ENCODE results near the gene DHRS7B.
"Not testable (repeated sequence)": the region's sequence is repeated elsewhere in the genome, so short reads cannot be mapped to it uniquely, and the experiment has no call there.

The DHRS7B gene

DNA sequence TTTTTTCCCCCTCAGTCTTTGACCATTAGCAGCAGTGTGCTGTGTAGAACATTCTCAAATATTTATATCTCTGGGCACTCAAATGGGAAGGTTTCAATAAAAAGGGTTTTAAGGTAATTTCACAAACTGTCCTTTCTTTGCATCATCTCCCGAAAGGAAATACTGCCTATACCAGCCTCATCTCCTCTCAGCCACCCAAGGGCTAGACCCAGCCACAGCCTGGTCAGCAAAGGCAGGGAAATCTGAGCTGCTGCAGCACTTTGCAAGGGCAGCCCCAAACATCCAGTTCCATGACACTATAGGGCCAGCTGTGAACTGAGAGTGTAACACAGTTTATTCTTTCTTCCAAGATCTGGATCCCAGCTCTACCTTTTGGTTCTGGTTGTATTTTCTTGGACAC is 58.3 kb downstream of the DHRS7B start:
- POLR2A ChIA-PET, result no interaction called here
- DNase-seq (ENCODE audit: extremely low spot score), result no peak
- TF ChIP-seq NFRKB (IDR thresholded peaks at IDR 0.05) (no peak), SP1 (IDR thresholded peaks at IDR 0.05) (no peak), CTBP1 (IDR thresholded peaks at IDR 0.05; ENCODE audit: borderline replicate concordance) (no peak), SUZ12 (IDR thresholded peaks at IDR 0.05) (no peak), FOXM1 (IDR thresholded peaks at IDR 0.05; ENCODE audit: borderline replicate concordance) (no peak), TARDBP (IDR thresholded peaks at IDR 0.05) (no peak), FOXK2 (IDR thresholded peaks at IDR 0.05) (no peak), L3MBTL2 (conservative IDR thresholded peaks at IDR 0.05) (no peak), HDGF (IDR thresholded peaks at IDR 0.05; ENCODE audit: borderline replicate concordance) (no peak), FOXA1 (IDR thresholded peaks at IDR 0.05) (no peak), ELF4 (IDR thresholded peaks at IDR 0.05) (no peak), ARNT (IDR thresholded peaks at IDR 0.05) (no peak), ZNF384 (IDR thresholded peaks at IDR 0.05) (no peak), LEF1 (IDR thresholded peaks at IDR 0.05; ENCODE audit: borderline replicate concordance) (no peak)
- TF ChIP-seq, protein P1, sequence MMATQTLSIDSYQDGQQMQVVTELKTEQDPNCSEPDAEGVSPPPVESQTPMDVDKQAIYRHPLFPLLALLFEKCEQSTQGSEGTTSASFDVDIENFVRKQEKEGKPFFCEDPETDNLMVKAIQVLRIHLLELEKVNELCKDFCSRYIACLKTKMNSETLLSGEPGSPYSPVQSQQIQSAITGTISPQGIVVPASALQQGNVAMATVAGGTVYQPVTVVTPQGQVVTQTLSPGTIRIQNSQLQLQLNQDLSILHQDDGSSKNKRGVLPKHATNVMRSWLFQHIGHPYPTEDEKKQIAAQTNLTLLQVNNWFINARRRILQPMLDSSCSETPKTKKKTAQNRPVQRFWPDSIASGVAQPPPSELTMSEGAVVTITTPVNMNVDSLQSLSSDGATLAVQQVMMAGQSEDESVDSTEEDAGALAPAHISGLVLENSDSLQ (IDR thresholded peaks at IDR 0.05), result no peak
- CTCF ChIA-PET, result no interaction called here

DNA sequence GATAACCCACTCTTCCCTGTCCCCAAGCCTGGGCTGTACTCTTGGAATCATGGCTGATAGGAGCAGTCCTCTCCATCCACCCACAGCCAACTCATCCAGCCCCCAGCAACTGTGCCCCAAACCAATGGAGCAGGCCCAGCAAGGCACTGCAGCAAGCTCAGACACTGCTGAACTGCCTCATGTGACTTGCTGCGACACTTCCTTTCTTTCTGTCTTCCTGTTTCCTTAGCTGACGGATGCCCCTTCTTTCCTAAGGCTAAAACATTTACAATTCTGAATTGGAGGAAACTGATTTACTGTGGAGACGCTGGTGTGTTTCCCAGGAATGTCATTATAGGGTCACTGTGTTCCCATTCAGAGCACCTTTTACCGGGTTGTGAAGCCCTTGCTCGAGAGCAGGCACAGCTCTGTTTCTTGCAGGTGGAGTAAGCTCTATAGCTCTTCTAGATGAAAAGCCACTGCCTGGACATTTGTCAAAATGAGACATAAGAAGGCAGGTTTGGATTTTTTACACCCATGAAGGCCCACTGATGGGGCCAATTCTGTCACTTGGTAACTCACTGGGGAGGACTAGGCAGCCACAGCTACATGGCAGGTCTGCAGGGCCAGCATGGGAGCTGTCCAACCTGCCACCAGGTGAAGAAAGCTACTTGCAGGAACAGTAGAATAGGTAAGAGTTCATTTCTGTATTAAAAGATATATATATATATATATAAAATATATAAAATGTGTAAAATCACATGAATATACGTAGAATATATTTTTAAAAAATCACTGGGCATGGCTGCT is 59.8 kb downstream of the DHRS7B start:
- TF ChIP-seq ELF4 (IDR thresholded peaks at IDR 0.05) (no peak), HDGF (IDR thresholded peaks at IDR 0.05; ENCODE audit: borderline replicate concordance) (no peak), BHLHE40 (IDR thresholded peaks at IDR 0.05; ENCODE audit: borderline replicate concordance) (no peak)
- TF ChIP-seq, protein P1 (IDR thresholded peaks at IDR 0.05), result no peak
- DNase-seq (ENCODE audit: extremely low spot score), result no peak
- POLR2A ChIA-PET, result no interaction called here
- CTCF ChIA-PET, result no interaction called here

DNA sequence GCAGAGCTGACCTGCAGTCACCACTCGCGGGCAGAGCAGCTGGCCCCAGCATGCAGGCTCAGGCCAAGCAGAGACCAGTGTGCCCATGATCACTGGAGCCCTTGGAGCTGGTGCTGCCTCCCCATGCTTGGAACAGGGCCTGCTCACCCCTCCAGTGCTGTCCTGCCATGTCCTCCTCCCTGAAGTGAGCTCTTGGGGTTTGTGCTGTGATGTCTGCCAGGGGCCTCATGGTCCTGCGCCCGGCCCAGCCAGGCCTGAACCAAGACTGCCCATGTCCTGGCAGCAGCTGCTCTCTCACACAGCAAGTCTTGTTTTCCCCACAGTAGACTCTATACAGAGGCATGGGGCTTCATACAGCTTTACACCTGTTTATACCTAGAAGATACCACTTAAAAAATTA is 62.6 kb downstream of the DHRS7B start:
- TF ChIP-seq FOXM1 (IDR thresholded peaks at IDR 0.05; ENCODE audit: borderline replicate concordance), result no peak
- TF ChIP-seq HDGF (IDR thresholded peaks at IDR 0.05; ENCODE audit: borderline replicate concordance), result no peak
- no peak for TF ChIP-seq L3MBTL2 (conservative IDR thresholded peaks at IDR 0.05)
- no peak for TF ChIP-seq FOXK2 (IDR thresholded peaks at IDR 0.05)
- POLR2A ChIA-PET, result no interaction called here
- DNase-seq (ENCODE audit: extremely low spot score), result no peak
- CTCF ChIA-PET, result no interaction called here

DNA sequence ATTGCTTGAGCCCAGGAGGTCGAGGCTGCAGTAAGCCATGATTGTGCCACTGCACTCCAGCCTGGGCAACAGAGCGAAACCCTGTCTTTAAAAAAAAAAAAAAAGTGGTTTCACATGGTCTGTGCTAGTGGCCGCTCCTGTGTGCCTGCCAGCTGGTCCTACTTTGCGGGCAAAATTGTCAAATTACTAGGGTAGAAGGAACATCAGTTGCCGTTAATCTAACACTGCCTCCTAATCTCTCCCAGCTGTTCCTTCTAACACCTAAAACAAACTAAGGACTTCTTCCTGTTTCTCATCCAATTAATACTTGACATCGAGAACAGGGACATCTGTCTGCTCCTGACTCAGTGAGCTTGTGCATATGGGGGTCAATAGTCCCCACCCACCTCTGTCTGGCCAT is 63.3 kb downstream of the DHRS7B start:
- DNase-seq (ENCODE audit: extremely low spot score), result no peak
- ChIA-PET POLR2A (no interaction called here), CTCF (no interaction called here)
- TF ChIP-seq ARNT (IDR thresholded peaks at IDR 0.05) (no peak), ELF4 (IDR thresholded peaks at IDR 0.05) (no peak), L3MBTL2 (conservative IDR thresholded peaks at IDR 0.05) (no peak)

DNA sequence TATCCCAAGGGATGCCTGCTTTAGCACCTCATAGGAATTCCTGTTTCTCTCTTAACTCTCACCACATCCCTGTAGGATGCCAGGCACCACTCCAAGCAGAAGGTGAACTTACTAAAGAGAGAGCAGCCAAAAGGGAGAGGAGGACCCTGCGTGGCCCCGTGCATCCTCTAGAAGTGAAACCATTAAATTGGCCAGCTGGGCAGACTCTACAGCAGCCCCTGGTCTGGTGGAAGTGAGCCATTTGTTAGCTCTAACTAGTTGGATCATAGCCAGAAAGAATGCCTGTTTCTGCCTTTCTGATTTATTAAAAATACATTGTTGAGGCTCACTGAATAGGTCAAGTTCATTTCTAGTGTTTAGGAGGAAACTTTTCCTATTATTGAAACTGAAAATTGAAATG is 64.9 kb downstream of the DHRS7B start:
- TF ChIP-seq L3MBTL2 (conservative IDR thresholded peaks at IDR 0.05) (no peak), TARDBP (IDR thresholded peaks at IDR 0.05) (no peak), ZNF384 (IDR thresholded peaks at IDR 0.05) (no peak), SP1 (IDR thresholded peaks at IDR 0.05) (no peak), ARNT (IDR thresholded peaks at IDR 0.05) (no peak), BHLHE40 (IDR thresholded peaks at IDR 0.05; ENCODE audit: borderline replicate concordance) (no peak), FOXM1 (IDR thresholded peaks at IDR 0.05; ENCODE audit: borderline replicate concordance) (no peak), CTBP1 (IDR thresholded peaks at IDR 0.05; ENCODE audit: borderline replicate concordance) (no peak), FOXA1 (IDR thresholded peaks at IDR 0.05) (no peak), HDGF (IDR thresholded peaks at IDR 0.05; ENCODE audit: borderline replicate concordance) (no peak), FOXK2 (IDR thresholded peaks at IDR 0.05) (no peak), NFRKB (IDR thresholded peaks at IDR 0.05) (no peak), SUZ12 (IDR thresholded peaks at IDR 0.05) (no peak)
- TF ChIP-seq, protein P1 (IDR thresholded peaks at IDR 0.05), result no peak
- ChIA-PET POLR2A (no interaction called here), CTCF (no interaction called here)
- DNase-seq (ENCODE audit: extremely low spot score), result no peak

DNA sequence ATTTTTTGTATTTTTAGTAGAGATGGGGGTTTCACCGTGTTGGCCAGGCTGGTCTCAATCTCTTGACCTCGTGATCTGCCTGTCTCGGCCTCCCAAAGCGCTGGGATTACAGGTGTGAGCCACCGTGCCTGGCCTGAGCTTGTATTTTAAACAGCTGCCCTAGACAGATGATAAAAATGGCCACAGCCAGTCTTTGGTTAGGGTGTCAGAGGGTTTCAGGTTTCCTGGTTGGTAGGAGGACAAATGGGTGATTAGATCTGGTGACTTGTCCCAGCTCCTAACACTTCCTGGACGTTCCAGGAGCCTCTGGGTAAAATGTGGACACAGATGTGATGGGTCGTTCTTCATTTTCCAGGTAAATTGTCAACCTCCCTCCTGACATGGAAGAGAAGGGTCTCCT is 65.7 kb downstream of the DHRS7B start:
- CTCF ChIA-PET, result interaction anchor here (0.6 kb wide), 1 partner anchor 63 kb away, joined by 5 read pairs; no protein-coding TSS in a partner anchor
- POLR2A ChIA-PET; DNase-seq (ENCODE audit: extremely low spot score): not testable (repeated sequence)

DNA sequence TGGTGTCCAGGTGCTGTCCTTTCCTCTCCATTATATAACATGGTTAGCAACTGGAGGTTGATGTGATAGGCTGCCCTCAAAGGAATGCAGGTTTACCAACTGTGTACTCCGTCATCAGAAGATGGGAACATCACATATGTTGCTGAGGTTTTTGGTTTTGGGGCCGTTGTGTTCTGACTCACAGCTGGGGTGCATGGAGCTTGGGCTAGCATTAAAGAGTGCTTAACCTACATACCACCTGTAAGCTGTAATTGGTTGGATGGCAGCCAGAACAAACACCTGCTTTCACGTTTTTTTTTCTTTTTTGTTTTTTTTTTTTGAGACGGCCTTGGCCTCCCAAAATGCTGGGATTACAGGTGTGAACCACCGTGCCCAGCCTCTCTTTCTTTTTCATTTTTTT is 66.3 kb downstream of the DHRS7B start:
- no peak for TF ChIP-seq BHLHE40 (IDR thresholded peaks at IDR 0.05; ENCODE audit: borderline replicate concordance)
- no peak for TF ChIP-seq LEF1 (IDR thresholded peaks at IDR 0.05; ENCODE audit: borderline replicate concordance)
- no peak for TF ChIP-seq NFRKB (IDR thresholded peaks at IDR 0.05)
- TF ChIP-seq SP1 (IDR thresholded peaks at IDR 0.05), result no peak
- no peak for TF ChIP-seq FOXA1 (IDR thresholded peaks at IDR 0.05)
- no peak for TF ChIP-seq L3MBTL2 (conservative IDR thresholded peaks at IDR 0.05)
- TF ChIP-seq TARDBP (IDR thresholded peaks at IDR 0.05), result no peak
- TF ChIP-seq ZNF384 (IDR thresholded peaks at IDR 0.05), result no peak
- no peak for TF ChIP-seq FOXM1 (IDR thresholded peaks at IDR 0.05; ENCODE audit: borderline replicate concordance)
- TF ChIP-seq ARNT (IDR thresholded peaks at IDR 0.05), result no peak
- TF ChIP-seq, protein P1 (IDR thresholded peaks at IDR 0.05), result no peak
- ChIA-PET CTCF (no interaction called here), POLR2A (no interaction called here)
- DNase-seq (ENCODE audit: extremely low spot score), result no peak

All from HEK293T (cell line).